Keratinocyte (primary cell): ENCODE results near the gene ZDHHC7. TPM values are rescaled to one million over a fixed set of nuclear protein-coding genes. Genes with fewer than 3 reads are reported as not detected.
A peak's percentile ranks its signal among the peaks of the same experiment; 100 is the strongest.

ENCODE experiments used
- DNase-seq: peaks from one replicate; pipeline ENCODE4 v3.0.0-alpha.2; 2011; ENCODE audit warnings: low read depth, missing footprints, low spot score
- FAIRE-seq: peaks from 2 replicates; lab custom pipeline; 2011; peaks lifted over from hg19 to GRCh38; lab: Jason Lieb, UNC
- H2AFZ ChIP-seq: 2 replicates; pipeline ENCODE4 v1.6.0; 2012; ENCODE audit warnings: low read length, control low read depth, inconsistent platforms; ENCODE audit not compliant: control insufficient read depth
- H3K27ac ChIP-seq: 2 replicates; pipeline ENCODE4 v1.5.1; 2011; ENCODE audit warnings: low read length; ENCODE audit not compliant: control insufficient read depth, insufficient read depth
- H3K27me3 ChIP-seq: 3 replicates; pipeline ENCODE4 v1.6.0; 2011; ENCODE audit warnings: low read length; ENCODE audit not compliant: control insufficient read depth, insufficient read depth; ENCODE audit errors: extremely low read depth
- H3K36me3 ChIP-seq, 2 experiments: 2 replicates in 1 of 2; 3 replicates in 1 of 2; pipeline ENCODE4 v1.5.1; 2011; ENCODE audit warnings: low read length in 2 of 2, mild to moderate bottlenecking in 1 of 2; ENCODE audit not compliant: control insufficient read depth in 2 of 2, insufficient read depth in 2 of 2; ENCODE audit errors: extremely low read depth in 1 of 2
- H3K4me1 ChIP-seq: 3 replicates; pipeline ENCODE4 v1.5.1; 2011; ENCODE audit warnings: low read length; ENCODE audit not compliant: control insufficient read depth, insufficient read depth; ENCODE audit errors: extremely low read depth
- H3K4me2 ChIP-seq: 3 replicates; pipeline ENCODE4 v1.6.0; 2011; ENCODE audit warnings: low read depth, low read length; ENCODE audit not compliant: control insufficient read depth, insufficient read depth; ENCODE audit errors: extremely low read depth
- H3K4me3 ChIP-seq, 3 experiments: fragments of 200-600 bp in 1 of 3; sonication (generic) in 1 of 3; 2 replicates in 2 of 3; 3 replicates in 1 of 3; pipeline ENCODE4 v1.5.1; 2011 to 2016; ENCODE audit warnings: low read length in 3 of 3, mild to moderate bottlenecking in 3 of 3, control low read depth in 2 of 3, inconsistent platforms in 1 of 3, low read depth in 1 of 3, mixed read lengths in 1 of 3, mixed run types in 1 of 3, moderate library complexity in 1 of 3; ENCODE audit not compliant: control insufficient read depth in 2 of 3, insufficient read depth in 2 of 3; ENCODE audit errors: extremely low read depth in 1 of 3
- H3K79me2 ChIP-seq: 2 replicates; pipeline ENCODE4 v1.6.0; 2012; ENCODE audit warnings: low read length; ENCODE audit not compliant: control insufficient read depth, insufficient read depth
- H3K9ac ChIP-seq: 3 replicates; pipeline ENCODE4 v1.6.0; 2011; ENCODE audit warnings: low read length; ENCODE audit not compliant: control insufficient read depth, insufficient read depth; ENCODE audit errors: extremely low read depth
- H3K9me1 ChIP-seq: 3 replicates; pipeline ENCODE4 v1.6.0; 2011; ENCODE audit warnings: low read length; ENCODE audit not compliant: control insufficient read depth, insufficient read depth; ENCODE audit errors: extremely low read depth
- H3K9me3 ChIP-seq: 2 replicates; pipeline ENCODE4 v1.5.1; 2012; ENCODE audit warnings: low read depth, low read length; ENCODE audit not compliant: control insufficient read depth
- H4K20me1 ChIP-seq: 3 replicates; pipeline ENCODE4 v1.6.0; 2011; ENCODE audit warnings: low read length; ENCODE audit not compliant: control insufficient read depth, insufficient read depth; ENCODE audit errors: extremely low read depth
- CTCF ChIP-seq, 3 experiments: IDR thresholded peaks in 1 of 3; conservative IDR thresholded peaks in 1 of 3; optimal IDR thresholded peaks in 1 of 3; 2 replicates in 2 of 3; 3 replicates in 1 of 3; pipeline versions ENCODE3 to v1.5.1; 2011; ENCODE audit warnings: low read length in 3 of 3, mild to moderate bottlenecking in 3 of 3, moderate library complexity in 2 of 3, control low read depth in 1 of 3, inconsistent platforms in 1 of 3; ENCODE audit not compliant: insufficient read depth in 2 of 3; ENCODE audit errors: extremely low read depth in 1 of 3
- EZH2 ChIP-seq: IDR thresholded peaks from one replicate; pipeline ENCODE4 v1.6.1; 2012; ENCODE audit warnings: inconsistent platforms, mild to moderate bottlenecking, low read length, moderate library complexity
- dilution Hi-C: fragments of 300-500 bp; cut with MboI; formaldehyde crosslinking; loops from one replicate; pipeline ENCODE4 v1.7.0; 2020; ENCODE audit warnings: low sequenced_read_pairs; ENCODE audit not compliant: extremely low pct_ligation_motif_present
- polyA plus RNA-seq, 5 experiments: library from polyadenylated mRNA; depleted of rRNA in 3 of 5; stranded (reverse) in 3 of 5; stranded (forward) in 1 of 5; unstranded in 1 of 5; fragments of >200 nt; gene quantifications; 1 replicate in 1 of 5; 2 replicates in 3 of 5; 3 replicates in 1 of 5; pipeline versions ENCODE4 v1.2.1 to v1.2.3, GENCODE V29; 2011 to 2012; ENCODE audit warnings: missing spikeins in 2 of 5, low read depth in 1 of 5, low replicate concordance in 1 of 5

The ZDHHC7 gene
- polyA plus RNA-seq, 1 donor (not counting 4 experiments of a cell fraction or from before 2014, with no cell fraction given): 37.8 TPM

GRCh38 chr16:84967828-84968227, 43.5 kb downstream of the ZDHHC7 start:
- Histone ChIP-seq H3K4me1 (no peaks in the 10 kb centered on the region), H3K79me2 (no peaks in the 10 kb centered on the region), H3K4me3 (no peak overlapping the region), H3K9me3 (peaks cover 3% of the 10 kb centered on the region), H3K36me3 (no peaks in the 10 kb centered on the region), H3K9ac (no peak overlapping the region), H3K27me3 (peaks cover 7% of the 10 kb centered on the region), H4K20me1 (no peaks in the 10 kb centered on the region), H3K27ac (no peak overlapping the region), H2AFZ (peak overlapping the region; percentile 28), H3K4me2 (no peak overlapping the region), H3K9me1 (no peaks in the 10 kb centered on the region)
- DNase-seq (no peak), FAIRE-seq (no peak)
- no peak for TF ChIP-seq EZH2
- no peak for TF ChIP-seq CTCF (optimal IDR thresholded peaks at IDR 0.05 in 1 of 3, IDR thresholded peaks at IDR 0.05 in 1 of 3, conservative IDR thresholded peaks at IDR 0.05 in 1 of 3; ENCODE audit: extremely low read depth in 1 of 3, insufficient read depth in 2 of 3, low read length in 3 of 3)
- dilution Hi-C loops: no loop called here

- TF ChIP-seq EZH2 (no peak), CTCF (optimal IDR thresholded peaks at IDR 0.05 in 1 of 3, IDR thresholded peaks at IDR 0.05 in 1 of 3, conservative IDR thresholded peaks at IDR 0.05 in 1 of 3; ENCODE audit: extremely low read depth in 1 of 3, insufficient read depth in 2 of 3, low read length in 3 of 3) (no peak)
- Histone ChIP-seq H3K27ac (no peak overlapping the region), H3K4me3 (no peak overlapping the region), H4K20me1 (no peaks in the 10 kb centered on the region), H2AFZ (no peak overlapping the region), H3K27me3 (peaks cover 14% of the 10 kb centered on the region), H3K9me3 (peaks cover 3% of the 10 kb centered on the region), H3K9me1 (no peaks in the 10 kb centered on the region), H3K4me2 (no peak overlapping the region), H3K9ac (no peak overlapping the region), H3K79me2 (no peaks in the 10 kb centered on the region), H3K36me3 (no peaks in the 10 kb centered on the region), H3K4me1 (no peaks in the 10 kb centered on the region)
- dilution Hi-C loops: no loop called here
- no peak for FAIRE-seq
- DNase-seq: no peak
Observed at GRCh38 chr16:84965428-84966415, 45.6 kb downstream of the ZDHHC7 start.
